Naive thymus-derived CD8-positive, alpha-beta T cell (primary cell): ENCODE measurements around the gene PRIM2. TPM values are rescaled to one million over a fixed set of nuclear protein-coding genes. Genes with fewer than 3 reads are reported as not detected.
"Not testable (repeated sequence)": the region's sequence is repeated elsewhere in the genome, so short reads cannot be mapped to it uniquely, and the experiment has no call there.

Experiments
- ATAC-seq, 2 donors: fragments of 150-1000 bp; cut with Tn5 transposase in 1 of 2; sonication (Bioruptor Pico), chemical (Tn5 transposase) in 1 of 2; 1 replicate in 1 of 2; 2 replicates in 1 of 2; pipeline ENCODE4 v1.10.0; 2021; ENCODE audit warnings: mild to moderate bottlenecking in 2 of 2, moderate library complexity in 2 of 2
- POLR2A ChIA-PET: fragments of 350-600 bp; sonication (Branson Sonifier 250); formaldehyde crosslinking; loops from one replicate; lab custom pipeline; 2021; ENCODE audit warnings: antibody characterized with exemption; lab: Charles Lee
- DNase-seq, 10 donors: peaks; one replicate each; pipeline versions ENCODE4 v3.0.0 to v3.0.0-alpha.2; 2020 to 2022
- H3K27ac Mint-ChIP-seq, 10 donors: one replicate each; pipeline ENCODE4 v1.8.0; 2020 to 2022; ENCODE audit warnings: mild to moderate bottlenecking in 10 of 10, mixed read lengths in 10 of 10, moderate library complexity in 4 of 10, inconsistent platforms in 1 of 10
- H3K27me3 Mint-ChIP-seq, 5 donors: one replicate each; pipeline ENCODE4 v1.8.0; 2021 to 2022; ENCODE audit warnings: mixed read lengths in 5 of 5
- H3K36me3 Mint-ChIP-seq, 3 donors: one replicate each; pipeline ENCODE4 v1.8.0; 2020 to 2022; ENCODE audit warnings: mixed read lengths in 3 of 3, mild to moderate bottlenecking in 2 of 3, inconsistent platforms in 1 of 3
- H3K4me1 Mint-ChIP-seq, 4 donors: one replicate each; pipeline ENCODE4 v1.8.0; 2021 to 2022; ENCODE audit warnings: mixed read lengths in 4 of 4
- H3K4me3 Mint-ChIP-seq, 10 donors: one replicate each; pipeline ENCODE4 v1.8.0; 2020 to 2022; ENCODE audit warnings: mild to moderate bottlenecking in 10 of 10, mixed read lengths in 10 of 10, moderate library complexity in 6 of 10, inconsistent platforms in 1 of 10
- H3K9me3 Mint-ChIP-seq, 9 donors: one replicate each; pipeline ENCODE4 v1.8.0; 2020 to 2022; ENCODE audit warnings: mixed read lengths in 9 of 9, mild to moderate bottlenecking in 3 of 9, inconsistent platforms in 1 of 9, moderate library complexity in 1 of 9
- polyA plus RNA-seq, 3 donors: library from polyadenylated mRNA; unstranded; fragments of 300-500 nt; fragmentation: Illumina TruSeq; gene quantifications; one replicate each; pipeline ENCODE4 v1.2.3, GENCODE V29; 2021
- total RNA-seq, 8 experiments: library from RNA in 2 of 8; stranded (reverse) in 2 of 8; gene quantifications; one replicate each; pipeline ENCODE4 v1.2.3 and lab custom pipeline; 2021 to 2026

PRIM2 gene
- total and polyA plus RNA-seq, 5 experiments from 2014 or later = 8.1 to 15.1 (median 9.9) TPM

DNA sequence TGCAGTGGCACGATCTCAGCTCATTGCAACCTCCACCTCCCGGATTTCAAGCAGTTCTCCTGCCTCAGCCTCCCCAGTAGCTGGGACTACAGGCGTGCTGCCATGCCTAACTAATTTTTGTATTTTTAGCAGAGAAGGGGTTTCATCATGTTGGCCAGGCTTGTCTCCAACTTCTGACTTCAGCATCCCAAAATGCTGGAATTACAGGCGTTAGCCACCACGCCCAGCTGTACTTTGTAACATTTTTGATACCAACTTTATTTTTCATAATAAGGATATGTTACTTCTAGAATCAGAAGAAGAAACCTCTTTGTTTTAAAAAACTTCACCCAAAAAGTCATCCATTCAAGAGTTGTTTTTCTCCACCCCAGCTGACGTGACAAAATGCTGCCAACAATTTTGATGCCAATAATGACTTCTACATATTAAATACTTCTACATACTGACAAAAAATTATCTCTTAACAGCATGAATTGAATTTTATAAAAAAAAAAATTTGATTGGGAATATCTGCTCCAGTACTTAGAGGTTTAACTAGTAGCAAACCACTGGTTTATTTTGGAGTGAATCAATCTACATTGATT is 22.5 kb upstream of the PRIM2 start:
- POLR2A ChIA-PET = no interaction called here
- H3K4me1 Mint-ChIP-seq = no peaks in the 10 kb centered on the region
- no peak overlapping the region for H3K4me3 Mint-ChIP-seq
- H3K27me3 Mint-ChIP-seq = peaks cover 2 to 7% (median 3%) of the 10 kb centered on the region in 5 donors
- H3K9me3 Mint-ChIP-seq = peaks cover 0 to 5% (median 0%) of the 10 kb centered on the region in 9 donors
- DNase-seq (no peak), ATAC-seq (no peak)
- H3K27ac Mint-ChIP-seq = no peak overlapping the region
- H3K36me3 Mint-ChIP-seq = no peaks in the 10 kb centered on the region

- Mint-ChIP-seq H3K4me3 (no peak overlapping the region), H3K4me1 (no peaks in the 10 kb centered on the region), H3K9me3 (peaks cover 0 to 5% (median 0%) of the 10 kb centered on the region in 9 donors), H3K36me3 (no peaks in the 10 kb centered on the region), H3K27me3 (peaks cover 0 to 2% (median 0%) of the 10 kb centered on the region in 5 donors), H3K27ac (no peak overlapping the region)
- DNase-seq (no peak), ATAC-seq (no peak)
- POLR2A ChIA-PET = no interaction called here
Observed at GRCh38 chr6:57297505-57297904, 19.9 kb upstream of the PRIM2 start.

GRCh38 chr6:57298741-57299140 is 18.7 kb upstream of the PRIM2 start:
- H3K36me3 Mint-ChIP-seq = no peaks in the 10 kb centered on the region
- no peaks in the 10 kb centered on the region for H3K9me3 Mint-ChIP-seq
- H3K4me3 Mint-ChIP-seq = no peak overlapping the region
- DNase-seq = no peak
- H3K4me1 Mint-ChIP-seq = no peaks in the 10 kb centered on the region
- H3K27me3 Mint-ChIP-seq = no peaks in the 10 kb centered on the region
- ATAC-seq = no peak
- no peak overlapping the region for H3K27ac Mint-ChIP-seq
- POLR2A ChIA-PET = no interaction called here

DNA sequence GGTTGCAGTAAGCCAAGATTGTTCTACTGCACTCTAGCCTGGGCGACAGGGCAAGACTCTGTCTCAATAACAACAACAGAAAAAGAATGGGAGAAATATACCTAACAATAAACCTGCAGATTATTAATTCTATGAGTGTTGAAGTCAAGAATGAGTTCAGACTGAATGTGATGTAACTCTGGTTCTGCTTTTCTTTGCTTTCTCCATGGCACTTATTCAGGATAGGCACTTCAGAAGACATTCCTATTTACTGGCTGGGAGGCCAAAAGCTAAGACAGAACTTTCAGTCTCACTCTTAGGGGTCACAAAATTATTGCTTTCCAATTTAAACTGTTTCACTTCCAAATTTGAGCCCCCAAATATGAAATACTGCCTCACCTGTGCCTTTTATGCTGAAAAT is 15.7 kb upstream of the PRIM2 start:
- Mint-ChIP-seq H3K4me1 (no peaks in the 10 kb centered on the region), H3K36me3 (no peaks in the 10 kb centered on the region), H3K4me3 (no peak overlapping the region), H3K9me3 (no peaks in the 10 kb centered on the region), H3K27ac (no peak overlapping the region), H3K27me3 (peaks cover 0 to 5% (median 0%) of the 10 kb centered on the region in 5 donors)
- ATAC-seq (no peak), DNase-seq (no peak)
- POLR2A ChIA-PET = no interaction called here

DNA sequence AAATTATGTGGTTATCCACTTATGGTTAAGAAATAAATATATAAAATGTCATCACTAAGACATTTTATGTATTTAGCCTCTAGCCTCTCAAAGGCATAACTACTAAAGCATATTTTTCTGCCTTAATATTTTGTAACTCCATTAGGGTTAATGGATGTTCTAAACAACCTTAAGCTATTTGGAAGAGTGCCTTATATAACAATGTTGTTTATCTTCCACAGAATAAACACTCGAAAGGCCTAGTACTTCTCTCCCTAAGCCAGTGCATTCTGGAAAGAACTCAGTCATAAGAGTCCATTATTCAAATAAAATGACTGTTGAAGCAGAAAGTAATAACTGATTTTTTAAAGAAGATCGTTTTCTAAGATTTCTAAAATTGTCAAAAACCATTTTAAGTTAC is 15.0 kb upstream of the PRIM2 start:
- Mint-ChIP-seq H3K27ac (no peak overlapping the region), H3K36me3 (no peaks in the 10 kb centered on the region), H3K9me3 (no peaks in the 10 kb centered on the region), H3K4me1 (no peaks in the 10 kb centered on the region), H3K4me3 (no peak overlapping the region), H3K27me3 (peaks cover 0 to 8% (median under 1%) of the 10 kb centered on the region in 5 donors)
- POLR2A ChIA-PET = no interaction called here
- no peak for ATAC-seq
- DNase-seq = no peak

DNA sequence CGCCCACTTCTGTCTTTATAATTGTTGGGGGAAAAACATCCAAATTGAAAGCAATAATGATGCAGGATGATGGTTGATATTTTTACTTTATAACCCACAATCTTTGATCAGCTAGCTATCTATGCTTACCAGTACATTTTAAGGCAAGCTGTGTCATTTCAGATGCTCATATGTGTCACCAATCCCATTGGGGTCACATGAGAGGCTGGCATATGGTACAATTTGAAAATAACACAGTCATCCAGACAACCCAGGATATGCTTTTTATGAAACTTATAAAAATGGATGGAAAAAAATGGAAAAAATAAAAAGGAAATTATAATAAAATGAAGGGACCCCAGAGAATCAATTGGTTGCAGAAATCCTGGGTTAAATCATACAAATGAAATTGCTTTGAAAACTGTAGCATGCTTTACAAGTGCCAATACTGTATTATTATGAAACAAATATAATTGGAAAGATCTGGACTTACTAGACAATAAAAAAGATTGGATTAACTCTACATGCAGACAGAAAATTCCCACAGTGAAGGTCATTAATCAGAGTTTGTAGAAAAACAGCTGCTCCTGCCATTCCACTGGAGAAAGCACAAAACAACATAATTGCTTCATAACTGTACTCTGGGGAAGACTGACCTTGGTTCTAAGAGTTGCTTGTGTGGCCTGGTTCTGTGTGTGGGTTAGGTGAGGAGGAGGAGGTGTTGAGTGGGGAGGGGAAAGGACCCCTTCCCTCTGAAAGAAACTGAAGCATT is 13.3 kb upstream of the PRIM2 start:
- POLR2A ChIA-PET = no interaction called here

GRCh38 chr6:57305107-57305506 is 12.3 kb upstream of the PRIM2 start:
- no peak overlapping the region for H3K27ac Mint-ChIP-seq
- no peaks in the 10 kb centered on the region for H3K4me1 Mint-ChIP-seq
- peaks cover 0 to 12% (median 5%) of the 10 kb centered on the region in 5 donors for H3K27me3 Mint-ChIP-seq
- ATAC-seq = no peak
- no peaks in the 10 kb centered on the region for H3K9me3 Mint-ChIP-seq
- DNase-seq = no peak
- H3K4me3 Mint-ChIP-seq = no peak overlapping the region
- POLR2A ChIA-PET = no interaction called here
- no peaks in the 10 kb centered on the region for H3K36me3 Mint-ChIP-seq

More for the DNA sequence above, 13.3 kb upstream of the PRIM2 start:
- Mint-ChIP-seq H3K36me3 (no peaks in the 10 kb centered on the region), H3K27me3 (peaks cover 0 to 11% (median 5%) of the 10 kb centered on the region in 5 donors), H3K4me3 (no peak overlapping the region), H3K9me3 (no peaks in the 10 kb centered on the region), H3K27ac (no peak overlapping the region), H3K4me1 (no peaks in the 10 kb centered on the region)
- DNase-seq (no peak), ATAC-seq (no peak)

GRCh38 chr6:57305761-57306160 is 11.7 kb upstream of the PRIM2 start:
- H3K4me3 Mint-ChIP-seq = no peak overlapping the region
- no peak for ATAC-seq

DNA sequence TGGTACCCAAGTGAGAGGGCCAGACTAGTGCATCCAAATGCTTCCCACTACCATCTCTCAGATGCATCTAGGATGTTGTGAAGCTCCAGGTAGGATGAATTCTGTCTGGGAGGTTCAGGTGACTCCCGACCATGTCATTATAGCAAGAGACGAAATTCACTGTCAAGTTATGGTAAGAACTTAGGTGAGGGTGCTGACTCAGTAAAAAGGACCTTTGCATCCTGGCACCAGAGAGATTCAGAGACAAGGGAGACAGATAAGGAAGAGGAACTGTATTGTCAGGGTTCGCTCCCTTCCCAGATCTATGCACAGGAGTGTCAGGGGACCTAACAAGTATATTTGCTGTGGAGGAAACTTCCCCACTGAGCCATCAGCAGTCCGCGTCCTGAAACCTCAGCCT is 11.2 kb upstream of the PRIM2 start:
- no peaks in the 10 kb centered on the region for H3K9me3 Mint-ChIP-seq
- H3K4me1 Mint-ChIP-seq = no peaks in the 10 kb centered on the region
- no peak overlapping the region for H3K27ac Mint-ChIP-seq

More at GRCh38 chr6:57305761-57306160, 11.7 kb upstream of the PRIM2 start:
- Mint-ChIP-seq H3K27me3 (peaks cover 0 to 14% (median 5%) of the 10 kb centered on the region in 5 donors), H3K9me3 (no peaks in the 10 kb centered on the region), H3K36me3 (no peaks in the 10 kb centered on the region), H3K4me1 (no peaks in the 10 kb centered on the region), H3K27ac (no peak overlapping the region)
- DNase-seq = no peak
- POLR2A ChIA-PET = no interaction called here

DNA sequence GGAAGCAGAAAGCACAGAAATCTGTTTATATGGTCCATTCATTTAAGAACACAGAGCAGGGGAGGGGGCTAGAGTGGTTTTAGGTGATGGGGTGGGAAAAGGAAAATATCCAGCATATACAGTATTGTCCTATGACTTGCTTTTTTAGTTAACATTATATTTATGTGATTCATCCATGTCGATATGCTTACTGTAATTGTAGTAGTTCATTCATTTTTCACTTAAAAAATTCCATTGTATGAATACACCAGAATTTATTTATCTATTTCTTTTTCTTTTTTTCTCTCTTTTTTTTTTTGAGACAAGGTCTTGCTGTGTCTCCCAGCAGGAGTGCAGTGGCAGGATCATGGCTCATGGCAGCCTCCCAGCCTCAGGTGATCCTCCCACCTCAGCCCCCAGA is 9.6 kb upstream of the PRIM2 start:
- no peak overlapping the region for H3K27ac Mint-ChIP-seq
- H3K27me3 Mint-ChIP-seq = peaks cover 0 to 14% (median 6%) of the 10 kb centered on the region in 5 donors
- no peak for ATAC-seq
- no peaks in the 10 kb centered on the region for H3K9me3 Mint-ChIP-seq
- no peaks in the 10 kb centered on the region for H3K36me3 Mint-ChIP-seq
- H3K4me1 Mint-ChIP-seq = no peaks in the 10 kb centered on the region
- POLR2A ChIA-PET = no interaction called here
- no peak overlapping the region for H3K4me3 Mint-ChIP-seq
- no peak for DNase-seq

More for the DNA sequence above, 11.2 kb upstream of the PRIM2 start:
- no peak for DNase-seq
- peaks cover 0 to 14% (median 5%) of the 10 kb centered on the region in 5 donors for H3K27me3 Mint-ChIP-seq
- POLR2A ChIA-PET = no interaction called here
- H3K36me3 Mint-ChIP-seq = no peaks in the 10 kb centered on the region
- H3K4me3 Mint-ChIP-seq = no peak overlapping the region
- ATAC-seq = no peak

DNA sequence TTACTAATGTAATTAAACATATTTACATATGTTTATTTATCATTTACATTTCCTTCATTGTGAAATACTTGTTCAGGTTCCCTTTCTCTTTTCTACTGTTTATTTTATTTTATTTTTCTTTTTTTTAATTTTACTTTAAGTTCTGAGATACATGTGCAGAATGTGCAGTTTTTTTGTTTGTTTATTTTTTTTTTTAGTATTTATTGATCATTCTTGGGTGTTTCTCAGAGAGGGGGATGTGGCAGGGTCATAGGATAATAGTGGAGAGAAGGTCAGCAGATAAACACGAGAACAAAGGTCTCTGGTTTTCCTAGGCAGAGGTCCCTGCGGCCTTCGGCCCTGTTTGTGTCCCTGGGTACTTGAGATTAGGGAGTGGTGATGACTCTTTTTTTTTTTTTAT is 8.7 kb upstream of the PRIM2 start:
- H3K4me3 Mint-ChIP-seq, POLR2A ChIA-PET, DNase-seq, H3K9me3 Mint-ChIP-seq, H3K4me1 Mint-ChIP-seq, H3K27ac Mint-ChIP-seq, H3K36me3 Mint-ChIP-seq, ATAC-seq: not testable (repeated sequence)
- peaks cover 0 to 14% (median 7%) of the 10 kb centered on the region in 5 donors for H3K27me3 Mint-ChIP-seq

GRCh38 chr6:57310095-57310816 is 7.2 kb upstream of the PRIM2 start:
- H3K36me3 Mint-ChIP-seq, DNase-seq, H3K4me1 Mint-ChIP-seq, ATAC-seq, H3K27ac Mint-ChIP-seq, H3K9me3 Mint-ChIP-seq, H3K4me3 Mint-ChIP-seq, POLR2A ChIA-PET: not testable (repeated sequence)
- H3K27me3 Mint-ChIP-seq = peaks cover 0 to 12% (median 7%) of the 10 kb centered on the region in 5 donors

DNA sequence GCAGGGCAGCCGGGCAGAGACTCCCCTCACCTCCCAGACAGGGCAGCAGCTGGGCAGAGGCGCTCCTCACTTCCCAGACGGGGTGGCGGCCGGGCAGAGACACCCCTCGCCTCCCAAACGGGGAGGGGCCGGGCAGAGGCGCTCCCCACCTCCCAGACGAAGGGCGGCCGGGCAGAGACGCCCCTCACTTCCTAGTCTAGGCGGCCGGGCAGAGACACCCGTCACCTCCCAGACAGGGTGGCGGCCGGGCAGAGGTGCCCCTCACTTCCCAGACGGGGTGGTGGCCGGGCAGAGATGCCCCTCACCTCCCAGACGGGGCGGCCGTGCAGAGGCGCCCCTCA is 6.6 kb upstream of the PRIM2 start:
- no peak for ATAC-seq
- DNase-seq = no peak
- Mint-ChIP-seq H3K27ac (no peak overlapping the region), H3K27me3 (peaks cover 0 to 12% (median 7%) of the 10 kb centered on the region in 5 donors), H3K9me3 (no peaks in the 10 kb centered on the region), H3K4me1 (no peaks in the 10 kb centered on the region), H3K4me3 (no peak overlapping the region), H3K36me3 (no peaks in the 10 kb centered on the region)
- POLR2A ChIA-PET = no interaction called here
